ENCODE measurements around the gene CCDC158.

DNA sequence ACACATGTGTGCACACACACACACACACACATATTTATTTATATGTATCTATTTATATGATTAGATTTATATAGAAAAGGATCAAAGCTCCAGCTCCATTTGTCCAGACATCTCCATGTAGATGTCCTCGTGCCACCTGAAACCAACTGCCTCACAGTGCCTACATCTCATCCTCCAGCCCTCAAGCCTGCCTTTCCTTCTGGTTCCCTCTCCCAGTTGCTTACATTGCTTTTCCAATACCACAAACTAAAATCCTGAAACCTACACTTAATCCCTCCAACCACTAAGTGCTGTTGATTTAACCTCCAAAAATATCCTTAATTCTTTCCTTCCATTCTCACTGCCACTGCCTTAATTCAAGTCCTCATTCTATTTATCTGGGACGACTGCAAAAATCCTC lies 63.0 kb downstream of the CCDC158 start:
- TF ChIP-seq CTCF (IDR thresholded peaks at IDR 0.05) (no peak), POLR2A (IDR thresholded peaks at IDR 0.05) (no peak), POLR2AphosphoS5 (IDR thresholded peaks at IDR 0.05) (no peak), EP300 (IDR thresholded peaks at IDR 0.05) (no peak)

All from gastroesophageal sphincter (tissue), 3 donors.